ENCODE results near the gene DDX5. TPM values are rescaled to one million over a fixed set of nuclear protein-coding genes. Genes with fewer than 3 reads are reported as not detected.

DDX5 gene
- polyA plus RNA-seq, 2 of the 4 experiments (the other 2 are of a cell fraction), result 841 to 1,011 TPM

GRCh38 chr17:64506576-64507412 is 705 bp upstream of the DDX5 start, which contains the start of gene CEP95:
TSS of gene CEP95 (plus strand) at chr17:64506977. CDS start at chr17:64507098, 121 bp downstream.
- POLR2A ChIA-PET, result interaction anchor here (0.6 to 4.2 kb wide), 36 partner anchors 9 to 663 kb away, joined by 3 to 132 read pairs (median 5); partner anchors contain the start of genes MILR1, POLG2 and SMURF2
- peak within 1 kb of the TSS; percentile 91 for H3K4me3 ChIP-seq
- H3K27ac ChIP-seq, result peak within 1 kb of the TSS; percentile 96 to 97
- WGBS (ENCODE audit: missing lambda C conversion rate), result 1% methylated on average over 69 of the region's 77 CpGs
- ATAC-seq (peak; percentile 79), FAIRE-seq (no peak), DNase-seq (ENCODE audit: low read depth in 1 of 2, low spot score in 1 of 2) (no peak)
- CTCF ChIA-PET, result interaction anchor here (0.6 to 4.9 kb wide), 17 partner anchors 9 to 202 kb away, joined by 3 to 42 read pairs (median 3); partner anchors contain the start of gene POLG2
- H3K9me3 ChIP-seq, result no peaks in the 10 kb centered on the region
- peak within 1 kb of the TSS; percentile 94 for H3K4me2 ChIP-seq
- H3K4me1 ChIP-seq, result peaks cover 40% of the 10 kb centered on the region
- TF ChIP-seq CTCF (IDR thresholded peaks at IDR 0.05) (no peak), MYC (IDR thresholded peaks at IDR 0.05; ENCODE audit: borderline replicate concordance, low read length) (peak; percentile 27; the same call in 1 of the 2 replicates), CBX8 (IDR thresholded peaks at IDR 0.05) (no peak), CHD4 (IDR thresholded peaks at IDR 0.05; ENCODE audit: borderline replicate concordance) (no peak), USF2 (IDR thresholded peaks at IDR 0.05) (peak; percentile 89), REST (IDR thresholded peaks at IDR 0.05) (peak; percentile 14; the same call in 1 of the 2 replicates), CEBPB (IDR thresholded peaks at IDR 0.05) (no peak; a peak in 2 of 4 replicates), EP300 (IDR thresholded peaks at IDR 0.05) (no peak; a peak in 1 of 5 replicates), BHLHE40 (IDR thresholded peaks at IDR 0.05; ENCODE audit: low read depth, low read length) (0 out of 2 replicates have a peak, but pooled peaks have one; percentile 28), HOXA7 (CRISPR knock-in tag; IDR thresholded peaks at IDR 0.05) (no peak), POLR2A (IDR thresholded peaks at IDR 0.05; ENCODE audit: low read length) (peak; percentile 70), SREBF2 (IDR thresholded peaks at IDR 0.05) (no peak), CBX2 (IDR thresholded peaks at IDR 0.05; ENCODE audit: borderline replicate concordance, low read depth) (no peak), ZSCAN20 (CRISPR knock-in tag; IDR thresholded peaks at IDR 0.05) (no peak), SMC3 (IDR thresholded peaks at IDR 0.05) (no peak), RAD21 (conservative IDR thresholded peaks at IDR 0.05 in 1 of 2, IDR thresholded peaks at IDR 0.05 in 1 of 2) (no peak), GATA3 (IDR thresholded peaks at IDR 0.05; ENCODE audit: borderline replicate concordance) (0 out of 2 replicates have a peak, but pooled peaks have one; percentile 16), PHF8 (IDR thresholded peaks at IDR 0.05; ENCODE audit: borderline replicate concordance, low read depth) (peak; percentile 78), HDAC2 (IDR thresholded peaks at IDR 0.05) (no peak), CHD2 (IDR thresholded peaks at IDR 0.05; ENCODE audit: low read length, partially characterized antibody) (peak; percentile 77), NPAS2 (CRISPR knock-in tag; IDR thresholded peaks at IDR 0.05; ENCODE audit: borderline replicate concordance) (peak; percentile 93), ESRRA (IDR thresholded peaks at IDR 0.05; ENCODE audit: borderline replicate concordance, low read length) (no peak), RNF2 (IDR thresholded peaks at IDR 0.05; ENCODE audit: borderline replicate concordance, low read depth) (no peak), HOXB13 (CRISPR knock-in tag; IDR thresholded peaks at IDR 0.05; ENCODE audit: low read depth) (no peak), RARB (CRISPR knock-in tag; IDR thresholded peaks at IDR 0.05) (no peak), KDM1A (IDR thresholded peaks at IDR 0.05; ENCODE audit: low read depth) (no peak), FOSB (CRISPR knock-in tag; IDR thresholded peaks at IDR 0.05) (no peak), ATOH8 (CRISPR knock-in tag; IDR thresholded peaks at IDR 0.05; ENCODE audit: low read depth) (no peak), ZNF302 (CRISPR knock-in tag; IDR thresholded peaks at IDR 0.05) (no peak), FOSL2 (IDR thresholded peaks at IDR 0.05) (no peak), FOSL2 (CRISPR knock-in tag; IDR thresholded peaks at IDR 0.05) (peak; percentile 43), PBX3 (IDR thresholded peaks at IDR 0.05) (peak; percentile 94), ZFP36 (IDR thresholded peaks at IDR 0.05; ENCODE audit: borderline replicate concordance, partially characterized antibody) (no peak)

Measured in A549 (cell line).